Stimulated activated memory B cell treated with anti-CD40 and anti-IgM and Interleukin-4, amounts not matched to agents 10 μg/mL and 1 μg/mL and 100 μg/mL, for 72 hours (primary cell): ENCODE data around the gene PPM1H.
A peak's percentile ranks its signal among the peaks of the same experiment; 100 is the strongest.
"Not testable (repeated sequence)": the region's sequence is repeated elsewhere in the genome, so short reads cannot be mapped to it uniquely, and the experiment has no call there.

ENCODE experiments used
- ATAC-seq: fragments of 150-1000 bp; cut with Tn5 transposase; 2 replicates; pipeline ENCODE4 v1.10.0; 2021
- H3K27ac Mint-ChIP-seq: one replicate; pipeline ENCODE4 v1.8.0; 2022; ENCODE audit warnings: mild to moderate bottlenecking, mixed read lengths
- H3K27me3 Mint-ChIP-seq: one replicate; pipeline ENCODE4 v1.8.0; 2022; ENCODE audit warnings: mixed read lengths
- H3K36me3 Mint-ChIP-seq: one replicate; pipeline ENCODE4 v1.8.0; 2022; ENCODE audit warnings: mixed read lengths
- H3K4me1 Mint-ChIP-seq: one replicate; pipeline ENCODE4 v1.8.0; 2022; ENCODE audit warnings: mixed read lengths
- H3K4me3 Mint-ChIP-seq: one replicate; pipeline ENCODE4 v1.8.0; 2022; ENCODE audit warnings: mild to moderate bottlenecking, moderate library complexity, mixed read lengths
- H3K9me3 Mint-ChIP-seq: one replicate; pipeline ENCODE4 v1.8.0; 2022; ENCODE audit warnings: mixed read lengths

Gene PPM1H

DNA sequence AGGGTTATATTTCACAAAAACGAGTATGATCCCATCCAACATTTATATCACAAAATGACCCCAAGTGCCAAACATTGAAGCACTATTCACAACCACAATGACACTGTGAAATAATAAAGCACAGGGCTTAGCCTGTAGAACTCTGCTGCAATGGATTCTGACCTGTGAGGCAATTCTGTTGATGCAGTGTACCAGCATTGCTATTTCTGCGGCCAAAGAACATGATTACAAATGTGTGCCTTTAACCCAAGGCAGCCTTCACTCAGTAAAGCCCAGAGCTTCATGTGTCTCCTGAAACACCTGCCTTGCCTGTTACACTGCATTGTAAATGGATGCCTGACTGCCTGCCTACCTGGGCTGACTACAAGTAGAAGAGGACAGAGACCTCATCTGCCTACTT is 158.0 kb downstream of the PPM1H start:
- H3K36me3 Mint-ChIP-seq, result no peaks in the 10 kb centered on the region
- no peak overlapping the region for H3K4me3 Mint-ChIP-seq
- H3K27ac Mint-ChIP-seq, result no peak overlapping the region
- H3K27me3 Mint-ChIP-seq, result no peaks in the 10 kb centered on the region
- ATAC-seq, result no peak
- no peaks in the 10 kb centered on the region for H3K9me3 Mint-ChIP-seq
- no peaks in the 10 kb centered on the region for H3K4me1 Mint-ChIP-seq

DNA sequence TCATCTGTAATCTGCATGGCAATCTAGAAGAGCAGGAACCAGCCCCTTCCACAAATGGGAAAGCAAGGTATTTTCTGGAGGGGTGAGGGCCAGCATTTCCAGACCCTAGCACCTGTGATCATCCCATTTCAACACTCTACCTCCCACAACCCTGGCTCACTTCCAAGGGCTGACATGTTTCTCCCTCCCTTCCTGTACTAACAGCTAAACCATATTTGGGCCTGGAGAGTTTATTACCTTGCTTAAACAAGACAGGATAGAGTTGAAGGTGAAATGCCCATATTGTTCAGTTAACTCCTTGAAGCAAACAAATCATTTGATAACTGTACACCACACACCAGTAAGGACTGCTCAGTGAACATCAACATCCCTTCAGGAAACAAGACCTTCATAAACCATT is 158.4 kb downstream of the PPM1H start:
- no peak overlapping the region for H3K4me3 Mint-ChIP-seq
- H3K9me3 Mint-ChIP-seq, result no peaks in the 10 kb centered on the region
- no peaks in the 10 kb centered on the region for H3K4me1 Mint-ChIP-seq
- H3K27ac Mint-ChIP-seq, result no peak overlapping the region
- H3K36me3 Mint-ChIP-seq, result no peaks in the 10 kb centered on the region
- ATAC-seq, result no peak
- no peaks in the 10 kb centered on the region for H3K27me3 Mint-ChIP-seq

DNA sequence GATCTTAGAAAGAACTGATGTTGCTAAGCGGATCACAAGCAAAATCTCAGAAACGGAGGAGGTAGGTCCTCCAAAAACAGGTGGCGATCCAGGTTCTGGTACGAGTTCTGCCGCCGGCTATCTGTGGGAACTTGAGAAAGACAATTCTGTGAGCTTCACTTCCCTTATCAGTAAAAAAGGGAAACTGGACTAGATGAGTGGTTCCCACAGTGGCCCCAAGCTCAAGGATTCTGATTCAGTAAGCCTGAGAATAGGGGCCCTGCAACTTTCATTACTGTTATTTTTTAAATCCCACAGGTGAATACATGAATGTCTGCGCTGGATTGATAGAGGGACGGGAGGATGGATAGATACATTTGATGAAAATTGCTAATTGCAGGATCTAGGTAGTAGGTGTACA is 160.2 kb downstream of the PPM1H start:
- ATAC-seq, result no peak
- H3K4me3 Mint-ChIP-seq, result no peak overlapping the region
- H3K9me3 Mint-ChIP-seq, result no peaks in the 10 kb centered on the region
- H3K27me3 Mint-ChIP-seq, result no peaks in the 10 kb centered on the region
- H3K4me1 Mint-ChIP-seq, result no peaks in the 10 kb centered on the region
- no peaks in the 10 kb centered on the region for H3K36me3 Mint-ChIP-seq
- H3K27ac Mint-ChIP-seq, result no peak overlapping the region

DNA sequence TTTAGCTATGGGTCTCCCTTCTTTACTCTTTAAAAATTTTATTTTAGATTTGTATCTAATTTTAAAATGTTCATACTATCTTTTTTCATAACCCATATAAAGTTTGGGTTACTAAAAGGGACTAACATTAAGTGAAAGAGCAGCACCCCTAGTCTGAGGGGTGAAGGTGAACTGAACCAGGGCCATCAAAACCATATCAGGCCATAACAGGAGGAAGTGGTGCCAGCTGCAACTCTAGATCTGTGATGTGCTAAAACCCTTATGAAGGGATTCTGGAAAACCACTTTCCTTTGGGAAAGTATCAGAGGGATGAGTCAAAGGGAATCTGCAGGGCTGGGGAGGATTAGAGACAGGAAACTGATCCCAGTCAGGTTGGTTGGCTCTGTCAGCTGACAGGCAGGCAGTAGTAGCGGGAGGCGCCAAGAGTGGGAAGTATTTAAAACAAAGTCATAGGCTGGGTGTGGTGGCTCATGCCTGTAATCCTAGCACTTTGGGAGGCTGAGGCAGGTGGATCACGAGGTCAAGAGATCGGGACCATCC is 162.5 kb downstream of the PPM1H start:
- Mint-ChIP-seq H3K36me3 (no peaks in the 10 kb centered on the region), H3K4me1 (no peaks in the 10 kb centered on the region), H3K4me3 (no peak overlapping the region), H3K27ac (no peak overlapping the region), H3K9me3 (no peaks in the 10 kb centered on the region), H3K27me3 (peaks cover 10% of the 10 kb centered on the region)
- no peak for ATAC-seq

DNA sequence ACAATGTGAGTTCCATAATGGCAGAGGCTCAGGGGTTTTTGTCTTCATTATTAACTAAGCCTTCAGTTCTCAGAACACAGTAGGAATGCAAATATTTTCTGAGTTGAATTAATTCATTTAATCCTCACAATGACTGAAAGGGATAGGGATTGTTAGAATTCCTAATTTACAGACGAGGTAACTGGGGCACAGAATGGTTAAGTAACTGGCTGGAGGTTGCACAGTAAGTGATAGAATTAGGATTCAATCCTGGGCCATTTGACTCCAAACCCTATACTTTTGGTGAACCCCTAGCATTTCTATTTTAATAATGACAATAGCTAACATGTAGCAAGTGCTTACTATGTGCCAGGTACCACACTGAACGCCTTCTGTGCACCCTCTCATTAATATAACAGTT is 163.1 kb downstream of the PPM1H start:
- Mint-ChIP-seq H3K9me3 (no peaks in the 10 kb centered on the region), H3K27ac (no peak overlapping the region), H3K4me3 (no peak overlapping the region), H3K36me3 (no peaks in the 10 kb centered on the region), H3K27me3 (peaks cover 10% of the 10 kb centered on the region), H3K4me1 (no peaks in the 10 kb centered on the region)
- ATAC-seq, result no peak

DNA sequence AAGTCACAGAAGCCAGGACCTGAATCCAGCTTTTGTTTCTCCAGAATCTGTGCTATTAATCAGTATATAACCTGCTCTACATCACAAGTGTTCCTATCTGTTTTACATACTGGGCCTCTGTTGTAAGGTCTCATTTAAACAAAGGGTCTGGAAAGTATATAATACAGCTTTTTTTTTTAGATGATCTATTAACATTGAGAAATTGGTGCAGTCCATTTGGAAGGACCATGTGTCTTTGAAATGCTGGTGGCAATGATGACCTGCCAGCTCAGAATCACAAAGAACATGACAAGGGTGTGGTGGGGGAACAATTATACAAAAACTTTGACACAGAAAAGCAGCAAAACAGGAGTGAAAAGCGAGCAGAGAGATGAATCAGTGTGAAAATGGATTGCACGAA is 164.6 kb downstream of the PPM1H start:
- no peaks in the 10 kb centered on the region for H3K9me3 Mint-ChIP-seq
- H3K4me1 Mint-ChIP-seq, result no peaks in the 10 kb centered on the region
- no peak for ATAC-seq
- H3K4me3 Mint-ChIP-seq, result no peak overlapping the region
- no peaks in the 10 kb centered on the region for H3K36me3 Mint-ChIP-seq
- no peak overlapping the region for H3K27ac Mint-ChIP-seq
- peaks cover 10% of the 10 kb centered on the region for H3K27me3 Mint-ChIP-seq

DNA sequence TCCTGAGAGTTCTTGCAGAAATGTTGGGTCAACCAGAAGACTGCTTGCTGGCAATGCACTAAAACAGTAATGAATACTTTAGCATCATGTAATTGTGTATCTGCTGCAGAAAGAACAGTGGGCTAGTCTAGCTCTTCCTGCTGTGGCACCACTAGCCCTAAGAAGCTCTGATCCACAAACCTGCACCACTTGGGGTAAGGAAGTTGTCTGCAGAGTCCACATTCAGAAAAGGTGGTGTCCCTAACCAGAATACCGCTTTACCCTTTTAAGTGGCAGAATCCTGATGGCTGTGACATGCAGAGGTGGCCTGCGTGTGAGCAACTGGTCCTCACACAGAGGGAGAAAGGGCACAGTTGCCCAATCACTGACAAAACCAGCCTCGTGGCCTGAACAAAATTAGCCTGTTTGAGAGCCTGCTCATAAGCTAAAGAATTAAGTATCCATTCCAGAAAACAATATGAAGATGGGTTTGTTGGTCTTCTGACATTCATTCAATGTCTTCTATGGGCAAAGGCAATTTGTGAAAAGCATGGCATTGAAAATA is 165.8 kb downstream of the PPM1H start:
- Mint-ChIP-seq H3K27ac (no peak overlapping the region), H3K27me3 (peaks cover 17% of the 10 kb centered on the region), H3K9me3 (no peaks in the 10 kb centered on the region), H3K36me3 (no peaks in the 10 kb centered on the region), H3K4me3 (no peak overlapping the region), H3K4me1 (no peaks in the 10 kb centered on the region)
- ATAC-seq, result no peak

DNA sequence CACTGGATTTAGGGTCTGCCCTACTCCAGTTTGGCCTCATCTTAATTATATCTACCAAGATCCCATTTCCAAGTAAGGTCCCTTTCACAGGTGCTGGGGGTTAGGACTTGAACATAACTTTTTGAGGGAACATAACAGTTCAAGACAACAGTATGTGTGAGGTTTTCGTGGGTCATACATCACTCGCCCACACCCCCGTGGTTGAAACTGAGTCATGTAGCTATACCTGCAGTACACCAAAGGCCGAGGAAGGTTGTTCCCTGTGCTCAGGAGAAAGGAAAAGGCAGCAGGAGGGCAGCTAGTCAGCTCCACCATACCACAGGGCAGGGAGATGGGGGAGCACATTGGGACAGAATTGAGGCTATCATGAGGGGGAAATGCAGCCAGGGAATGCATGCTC is 167.0 kb downstream of the PPM1H start:
- no peaks in the 10 kb centered on the region for H3K9me3 Mint-ChIP-seq
- H3K27ac Mint-ChIP-seq, result no peak overlapping the region
- no peaks in the 10 kb centered on the region for H3K4me1 Mint-ChIP-seq
- no peak for ATAC-seq
- H3K4me3 Mint-ChIP-seq, result no peak overlapping the region
- H3K36me3 Mint-ChIP-seq, result no peaks in the 10 kb centered on the region
- peaks cover 23% of the 10 kb centered on the region for H3K27me3 Mint-ChIP-seq

DNA sequence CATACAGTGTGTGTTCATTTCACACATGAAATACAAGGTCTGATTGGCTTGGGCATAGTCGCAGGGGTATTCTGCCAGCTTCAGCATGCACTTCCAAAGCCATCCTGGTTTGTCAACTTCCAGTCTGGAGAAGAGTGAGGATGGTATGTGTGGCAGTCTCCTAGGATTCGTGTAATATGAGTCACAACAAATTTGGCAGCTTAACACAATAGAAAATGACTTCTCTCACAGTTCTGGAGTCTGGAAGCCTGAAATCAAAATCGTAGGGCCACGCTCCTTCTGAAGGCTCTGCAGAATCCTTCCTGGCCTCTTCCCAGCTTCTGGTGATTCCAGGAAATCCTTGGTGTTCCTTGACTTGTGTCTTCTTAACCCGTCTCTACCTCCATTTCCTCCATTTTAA is 167.5 kb downstream of the PPM1H start:
- no peak overlapping the region for H3K27ac Mint-ChIP-seq
- H3K4me3 Mint-ChIP-seq, result no peak overlapping the region
- H3K4me1 Mint-ChIP-seq, result no peaks in the 10 kb centered on the region
- no peaks in the 10 kb centered on the region for H3K9me3 Mint-ChIP-seq
- no peaks in the 10 kb centered on the region for H3K36me3 Mint-ChIP-seq
- no peak for ATAC-seq
- peaks cover 23% of the 10 kb centered on the region for H3K27me3 Mint-ChIP-seq

DNA sequence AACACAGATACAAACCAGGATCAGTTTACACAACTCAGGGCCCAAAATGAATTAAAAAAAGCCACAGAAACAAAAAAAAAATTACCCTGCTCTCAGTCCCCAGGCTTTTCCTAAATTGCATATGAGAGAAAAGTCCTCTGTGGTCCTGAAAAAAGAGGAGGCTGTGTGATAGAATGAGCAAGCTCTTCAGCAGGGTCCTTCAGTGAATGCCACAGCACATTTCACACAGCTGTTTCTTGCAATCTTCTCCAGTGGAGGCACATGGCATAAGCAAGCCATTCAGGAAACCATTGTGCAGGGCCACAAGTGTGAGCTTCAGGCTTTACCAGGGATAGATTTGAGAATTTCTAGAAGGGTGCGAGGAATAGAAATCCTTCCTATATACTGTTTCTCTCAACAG is 168.5 kb downstream of the PPM1H start:
- no peak for ATAC-seq
- Mint-ChIP-seq H3K4me3 (no peak overlapping the region), H3K4me1 (no peaks in the 10 kb centered on the region), H3K36me3 (no peaks in the 10 kb centered on the region), H3K27ac (no peak overlapping the region), H3K9me3 (no peaks in the 10 kb centered on the region), H3K27me3 (peaks cover 23% of the 10 kb centered on the region)

DNA sequence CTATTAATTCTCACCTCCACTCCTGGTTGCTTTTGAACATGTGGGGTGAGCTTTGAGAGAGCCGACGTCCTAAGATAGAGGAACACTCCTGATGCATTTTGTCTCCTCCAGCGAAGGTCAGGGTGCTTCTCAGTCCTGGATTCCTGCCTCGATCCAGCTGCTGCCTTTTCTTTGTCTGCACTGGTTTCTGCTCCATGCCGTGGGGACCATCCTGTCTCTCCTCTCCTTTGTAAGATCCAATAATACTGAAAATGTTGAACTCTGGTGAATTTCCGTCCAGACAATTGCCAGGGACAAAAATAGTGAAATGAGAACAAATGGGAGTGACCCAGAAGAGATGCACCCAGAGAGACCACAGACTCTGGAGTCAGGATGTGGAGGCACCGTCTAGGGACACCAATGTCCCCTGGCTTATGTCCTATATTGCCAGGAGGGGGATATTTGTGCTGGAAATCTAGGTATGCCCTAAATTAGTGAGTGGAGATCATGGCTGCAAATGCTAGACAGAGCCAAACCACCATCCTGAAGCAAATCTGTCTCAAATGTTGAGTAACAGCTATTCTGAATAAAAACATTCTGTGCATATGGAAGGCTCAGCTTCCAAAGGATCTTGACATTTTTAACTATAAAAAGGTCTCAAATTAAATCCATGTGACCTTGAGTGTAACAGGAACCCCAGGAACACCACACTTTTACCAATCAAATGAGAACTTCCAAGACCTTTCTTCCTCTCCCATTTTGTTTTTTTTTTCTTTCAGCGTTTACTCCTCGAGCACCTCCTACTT is 170.9 kb downstream of the PPM1H start:
- Mint-ChIP-seq H3K27me3 (peaks cover 39% of the 10 kb centered on the region), H3K27ac (no peak overlapping the region), H3K36me3 (no peaks in the 10 kb centered on the region), H3K4me3 (no peak overlapping the region), H3K9me3 (no peaks in the 10 kb centered on the region), H3K4me1 (peaks cover 4% of the 10 kb centered on the region)
- no peak for ATAC-seq

DNA sequence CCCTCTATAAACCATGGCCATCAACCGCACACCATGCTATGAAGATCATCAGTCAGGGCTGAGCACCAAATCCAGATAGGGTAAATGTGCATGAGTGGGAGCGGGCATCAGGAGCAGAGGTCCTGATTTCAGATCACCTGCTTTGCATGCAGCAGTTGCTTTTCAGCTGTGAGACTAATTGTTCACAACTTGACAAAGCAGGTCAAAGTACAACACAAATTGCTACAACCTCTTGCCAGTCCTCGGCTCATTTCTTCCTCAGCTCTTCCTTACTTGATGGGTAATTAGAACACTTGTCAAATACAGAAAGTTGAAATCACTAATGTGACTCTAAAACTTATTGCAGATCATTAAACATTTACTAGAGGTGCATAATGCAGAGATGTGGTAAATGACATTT is 171.6 kb downstream of the PPM1H start:
- H3K36me3 Mint-ChIP-seq, result no peaks in the 10 kb centered on the region
- no peaks in the 10 kb centered on the region for H3K9me3 Mint-ChIP-seq
- peaks cover 4% of the 10 kb centered on the region for H3K4me1 Mint-ChIP-seq
- no peak overlapping the region for H3K4me3 Mint-ChIP-seq
- no peak for ATAC-seq
- H3K27me3 Mint-ChIP-seq, result peaks cover 40% of the 10 kb centered on the region
- no peak overlapping the region for H3K27ac Mint-ChIP-seq

DNA sequence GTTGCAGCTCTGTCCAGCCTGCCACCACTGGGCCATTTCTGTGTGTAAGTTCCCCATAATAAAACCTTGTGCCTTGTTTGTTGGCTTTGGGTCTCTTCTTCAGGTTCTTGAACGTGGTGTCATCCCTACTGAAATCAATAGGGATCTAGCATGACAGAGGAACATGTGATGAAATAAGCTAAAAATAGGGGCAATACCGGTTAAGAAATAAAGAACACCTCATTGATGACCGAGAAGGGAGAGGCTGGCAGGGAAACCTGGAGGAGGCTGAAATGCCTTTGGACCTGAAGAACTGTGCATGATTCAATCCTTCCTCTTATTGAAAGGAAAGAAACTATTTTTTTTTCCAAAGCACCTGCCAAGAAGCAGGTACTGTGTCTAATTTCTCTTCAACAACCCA is 172.3 kb downstream of the PPM1H start:
- H3K9me3 Mint-ChIP-seq, result no peaks in the 10 kb centered on the region
- H3K27me3 Mint-ChIP-seq, result peaks cover 33% of the 10 kb centered on the region
- H3K36me3 Mint-ChIP-seq, result no peaks in the 10 kb centered on the region
- H3K4me3 Mint-ChIP-seq, result no peak overlapping the region
- ATAC-seq, result no peak
- no peak overlapping the region for H3K27ac Mint-ChIP-seq
- H3K4me1 Mint-ChIP-seq, result peaks cover 4% of the 10 kb centered on the region

DNA sequence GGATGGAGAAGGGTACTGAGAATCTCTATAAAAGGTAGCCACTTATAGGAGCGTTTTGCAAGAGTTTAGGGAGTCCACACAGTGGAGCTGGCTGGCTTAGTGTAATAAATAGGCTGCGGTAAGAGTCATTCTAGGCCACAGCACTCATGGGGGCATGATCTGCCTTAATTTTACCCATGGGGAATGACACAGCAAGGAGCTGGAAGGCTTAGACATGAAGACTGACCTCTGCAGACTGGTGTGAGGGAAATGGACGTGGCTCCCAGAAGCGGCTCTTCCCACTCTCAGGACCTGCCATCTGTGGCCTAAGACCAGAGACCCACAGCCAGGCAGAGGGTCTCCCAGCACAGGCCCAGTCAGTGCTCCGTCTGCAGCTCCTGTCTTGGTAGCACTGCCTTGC is 173.3 kb downstream of the PPM1H start:
- Mint-ChIP-seq H3K4me1 (peaks cover 4% of the 10 kb centered on the region), H3K4me3 (no peak overlapping the region), H3K36me3 (no peaks in the 10 kb centered on the region), H3K27me3 (peaks cover 33% of the 10 kb centered on the region), H3K9me3 (no peaks in the 10 kb centered on the region), H3K27ac (no peak overlapping the region)
- no peak for ATAC-seq

DNA sequence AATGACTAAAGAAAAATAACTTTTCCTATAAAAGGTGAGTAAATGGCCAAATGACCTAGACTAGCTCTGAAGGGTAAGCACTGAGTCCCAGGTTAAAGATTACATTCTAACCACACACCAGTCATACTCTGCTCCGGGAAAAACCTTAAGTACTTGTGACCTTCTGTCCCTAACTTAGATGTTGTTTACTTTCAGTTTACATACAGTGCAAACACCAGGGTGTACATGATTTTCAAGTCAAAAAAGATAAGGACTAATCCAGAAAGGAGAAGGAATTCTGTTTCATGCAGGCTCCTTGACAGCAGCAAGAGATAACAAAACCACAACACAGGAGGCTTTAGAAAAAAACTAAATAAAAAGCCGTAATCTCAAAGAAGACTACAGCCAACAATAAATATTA is 174.2 kb downstream of the PPM1H start:
- Mint-ChIP-seq H3K27me3 (peaks cover 33% of the 10 kb centered on the region), H3K4me3 (no peak overlapping the region), H3K4me1 (peaks cover 4% of the 10 kb centered on the region), H3K36me3 (no peaks in the 10 kb centered on the region), H3K27ac (no peak overlapping the region), H3K9me3 (no peaks in the 10 kb centered on the region)
- peak; percentile 56 for ATAC-seq

DNA sequence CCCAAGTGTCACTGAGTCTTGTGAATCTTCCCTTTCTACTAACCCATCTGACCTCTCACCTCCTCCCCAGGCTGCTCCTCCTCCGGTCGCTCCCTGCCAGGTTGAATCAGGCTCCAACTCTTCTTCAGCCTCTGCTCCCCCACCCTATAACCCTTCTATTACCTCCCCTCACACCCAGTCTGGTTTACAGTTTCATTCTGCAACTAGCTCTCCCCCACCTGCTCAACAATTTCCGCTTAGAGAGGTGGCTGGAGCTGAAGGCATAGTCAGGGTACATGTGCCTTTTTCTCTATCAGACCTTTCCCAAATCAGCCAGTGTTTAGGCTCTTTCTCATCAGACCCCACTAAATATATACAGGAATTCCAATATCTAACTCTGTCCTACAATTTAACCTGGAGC is 174.6 kb downstream of the PPM1H start:
- not testable (repeated sequence) for H3K4me1 Mint-ChIP-seq, H3K4me3 Mint-ChIP-seq, H3K9me3 Mint-ChIP-seq, H3K36me3 Mint-ChIP-seq, H3K27ac Mint-ChIP-seq, ATAC-seq
- peaks cover 33% of the 10 kb centered on the region for H3K27me3 Mint-ChIP-seq
